Measurements from ENCODE around the gene STAT4.

STAT4 gene

GRCh38 chr2:191167766-191168165, 17.0 kb upstream of the STAT4 start:
- H3K27me3 ChIP-seq (ENCODE audit: control insufficient read depth, low read length), result peaks cover 18% of the 10 kb centered on the region
- H4K20me1 ChIP-seq (ENCODE audit: control insufficient read depth, insufficient read depth, low read depth, low read length), result no peaks in the 10 kb centered on the region
- no peaks in the 10 kb centered on the region for H3K4me1 ChIP-seq (ENCODE audit: control insufficient read depth, low read length)
- H3F3A ChIP-seq (ENCODE audit: control insufficient read depth, insufficient read depth), result no peaks in the 10 kb centered on the region
- H3K4me3 ChIP-seq (ENCODE audit: low read length), result no peak overlapping the region
- H3K36me3 ChIP-seq (ENCODE audit: control insufficient read depth, low read length), result no peaks in the 10 kb centered on the region
- no peak overlapping the region for H3K4me2 ChIP-seq (ENCODE audit: low read length)
- H3K79me2 ChIP-seq (ENCODE audit: control insufficient read depth, low read length), result no peaks in the 10 kb centered on the region
- TF ChIP-seq CTCF (IDR thresholded peaks at IDR 0.05; ENCODE audit: low read depth, low read length, poor library complexity, severe bottlenecking) (no peak), EZH2phosphoT487 (IDR thresholded peaks at IDR 0.05; ENCODE audit: borderline replicate concordance, low read length) (no peak)
- H3K27ac ChIP-seq (ENCODE audit: low read depth, low read length), result no peak overlapping the region
- H3K9me3 ChIP-seq (ENCODE audit: control insufficient read depth, insufficient read depth, low read length), result no peaks in the 10 kb centered on the region
- no peaks in the 10 kb centered on the region for H3K9me2 ChIP-seq (replicated peaks; ENCODE audit: control insufficient read depth, low read length)

DNA sequence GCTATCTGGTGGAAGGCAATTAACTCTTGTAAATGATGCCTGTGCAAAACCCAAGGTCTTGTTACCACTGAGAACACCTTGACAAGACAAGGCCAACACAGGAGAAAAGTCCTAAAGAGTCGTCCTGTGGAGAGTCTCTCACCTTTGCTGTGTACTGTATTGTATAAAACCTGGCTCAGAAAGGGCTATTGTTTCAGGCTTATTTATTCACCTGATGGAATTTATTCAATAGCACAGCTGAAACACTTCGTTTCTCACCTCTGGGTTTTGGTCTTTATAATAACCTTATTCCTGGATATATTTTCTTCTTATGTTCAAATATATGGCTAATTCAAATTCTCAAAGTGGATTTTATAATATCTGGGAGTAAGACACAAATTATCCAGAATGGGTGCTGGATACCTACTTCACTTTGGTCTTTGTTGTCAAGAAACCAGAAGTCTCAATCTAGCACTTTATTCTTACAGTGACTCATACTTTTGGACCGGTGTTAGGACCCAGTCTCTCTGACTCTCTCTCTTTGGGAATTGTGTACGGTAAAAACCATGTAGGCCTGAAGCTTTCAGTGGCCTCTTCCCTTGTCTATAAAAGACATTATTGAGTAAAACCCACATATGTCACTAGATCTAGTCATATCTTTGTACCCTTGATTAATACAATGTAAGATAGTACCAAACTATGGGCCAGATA, 16.1 kb upstream of the STAT4 start:
- H3K27me3 ChIP-seq (ENCODE audit: control insufficient read depth, low read length), result peaks cover 18% of the 10 kb centered on the region
- H3K4me1 ChIP-seq (ENCODE audit: control insufficient read depth, low read length), result no peaks in the 10 kb centered on the region
- H4K20me1 ChIP-seq (ENCODE audit: control insufficient read depth, insufficient read depth, low read depth, low read length), result no peaks in the 10 kb centered on the region
- H3K79me2 ChIP-seq (ENCODE audit: control insufficient read depth, low read length), result no peaks in the 10 kb centered on the region
- H3K4me2 ChIP-seq (ENCODE audit: low read length), result no peak overlapping the region
- H3F3A ChIP-seq (ENCODE audit: control insufficient read depth, insufficient read depth), result no peaks in the 10 kb centered on the region
- no peaks in the 10 kb centered on the region for H3K9me2 ChIP-seq (replicated peaks; ENCODE audit: control insufficient read depth, low read length)
- no peaks in the 10 kb centered on the region for H3K36me3 ChIP-seq (ENCODE audit: control insufficient read depth, low read length)
- no peak for TF ChIP-seq CTCF (IDR thresholded peaks at IDR 0.05; ENCODE audit: low read depth, low read length, poor library complexity, severe bottlenecking)
- no peak for TF ChIP-seq EZH2phosphoT487 (IDR thresholded peaks at IDR 0.05; ENCODE audit: borderline replicate concordance, low read length)
- no peak overlapping the region for H3K27ac ChIP-seq (ENCODE audit: low read depth, low read length)
- H3K4me3 ChIP-seq (ENCODE audit: low read length), result no peak overlapping the region
- H3K9me3 ChIP-seq (ENCODE audit: control insufficient read depth, insufficient read depth, low read length), result no peaks in the 10 kb centered on the region

GRCh38 chr2:191166111-191166755, 15.4 kb upstream of the STAT4 start:
- H3K4me1 ChIP-seq (ENCODE audit: control insufficient read depth, low read length), result no peaks in the 10 kb centered on the region
- no peaks in the 10 kb centered on the region for H3K9me3 ChIP-seq (ENCODE audit: control insufficient read depth, insufficient read depth, low read length)
- TF ChIP-seq EZH2phosphoT487 (IDR thresholded peaks at IDR 0.05; ENCODE audit: borderline replicate concordance, low read length) (no peak), CTCF (IDR thresholded peaks at IDR 0.05; ENCODE audit: low read depth, low read length, poor library complexity, severe bottlenecking) (no peak)
- H3K4me2 ChIP-seq (ENCODE audit: low read length), result no peak overlapping the region
- no peak overlapping the region for H3K27ac ChIP-seq (ENCODE audit: low read depth, low read length)
- H3K79me2 ChIP-seq (ENCODE audit: control insufficient read depth, low read length), result no peaks in the 10 kb centered on the region
- no peaks in the 10 kb centered on the region for H3K36me3 ChIP-seq (ENCODE audit: control insufficient read depth, low read length)
- no peaks in the 10 kb centered on the region for H4K20me1 ChIP-seq (ENCODE audit: control insufficient read depth, insufficient read depth, low read depth, low read length)
- peaks cover 15% of the 10 kb centered on the region for H3K27me3 ChIP-seq (ENCODE audit: control insufficient read depth, low read length)
- no peaks in the 10 kb centered on the region for H3K9me2 ChIP-seq (replicated peaks; ENCODE audit: control insufficient read depth, low read length)
- no peaks in the 10 kb centered on the region for H3F3A ChIP-seq (ENCODE audit: control insufficient read depth, insufficient read depth)
- H3K4me3 ChIP-seq (ENCODE audit: low read length), result no peak overlapping the region
